ENCODE results near the gene DOCK8.
"Not testable (repeated sequence)": the region's sequence is repeated elsewhere in the genome, so short reads cannot be mapped to it uniquely, and the experiment has no call there.

Gene DOCK8

DNA sequence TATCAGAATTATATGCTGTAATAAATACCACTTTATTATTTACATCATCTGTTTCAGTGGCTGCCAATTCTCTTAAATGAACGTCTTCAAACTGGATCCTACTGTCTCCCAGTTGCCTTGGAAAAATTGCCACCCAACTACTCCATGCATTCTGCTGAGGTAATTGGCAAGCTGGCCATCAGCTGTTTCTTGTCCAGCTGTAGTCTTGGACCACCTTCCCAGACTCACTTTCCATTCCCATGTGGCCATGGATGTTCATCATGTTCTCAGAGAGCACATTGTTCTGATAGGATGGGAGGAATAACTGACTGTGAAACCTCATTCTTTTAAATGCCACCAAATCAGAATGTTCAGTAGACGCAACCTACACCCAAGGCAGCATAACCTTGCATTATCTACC, 157.5 kb downstream of the DOCK8 start:
- DNase-seq = no peak

DNA sequence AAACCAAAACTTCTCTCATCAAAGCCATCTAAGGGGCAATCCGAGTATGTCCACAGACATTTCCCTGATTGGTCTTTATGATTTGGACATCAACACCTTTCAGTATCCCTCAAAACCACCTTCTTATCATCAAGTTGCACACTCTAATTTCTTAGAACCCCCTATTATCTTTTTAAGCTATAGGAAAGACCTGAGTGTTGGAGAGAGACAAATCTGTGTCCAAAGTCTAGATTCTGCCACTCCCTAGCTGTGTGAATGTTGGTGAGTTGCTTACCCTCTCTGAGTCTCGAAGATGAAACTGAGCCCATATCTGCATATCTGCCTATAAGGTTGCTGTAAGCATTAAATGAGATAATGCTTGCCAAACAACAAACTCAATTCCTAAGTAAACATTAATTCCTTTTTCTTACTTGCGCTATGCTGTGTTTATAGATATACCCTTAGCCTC, 159.1 kb downstream of the DOCK8 start:
- DNase-seq = no peak

DNA sequence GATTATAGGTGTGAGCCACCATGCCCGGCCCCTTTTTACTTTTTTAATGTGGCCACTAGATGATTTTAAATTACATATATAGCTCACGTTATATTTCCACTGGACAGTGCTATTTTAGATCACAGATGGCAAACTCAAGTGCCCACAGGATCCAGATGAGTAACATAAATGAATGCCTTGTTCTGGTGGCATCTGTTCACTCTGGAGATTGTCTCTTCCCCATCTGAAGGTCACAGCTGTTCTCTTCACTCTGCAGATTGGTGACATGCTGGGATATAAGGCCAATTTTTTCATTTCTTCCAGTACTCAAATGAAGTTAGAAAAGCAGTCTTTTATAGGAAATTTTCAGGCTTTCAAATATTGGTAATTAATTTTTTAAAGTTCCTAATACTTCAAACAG, 160.1 kb downstream of the DOCK8 start:
- DNase-seq = no peak

DNA sequence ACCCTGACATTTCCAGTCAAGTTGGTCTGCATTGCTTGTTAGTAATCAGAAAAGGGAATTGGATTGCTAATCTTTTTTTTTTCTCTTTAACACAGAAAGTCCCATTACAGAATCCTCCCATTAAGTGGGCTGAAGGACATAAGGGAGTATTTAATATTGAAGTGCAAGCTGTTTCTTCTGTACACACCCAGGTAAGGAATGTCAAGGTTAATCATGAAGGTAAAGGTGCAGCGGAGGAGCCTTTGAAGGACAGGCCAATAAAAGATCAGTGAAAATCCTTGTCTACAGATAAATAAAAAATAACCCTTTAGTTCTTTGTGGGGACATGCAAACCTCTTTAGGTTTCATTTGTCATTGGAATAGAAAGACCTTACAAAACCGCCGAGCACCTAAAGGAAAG, 161.4 kb downstream of the DOCK8 start:
- no peak for DNase-seq

DNA sequence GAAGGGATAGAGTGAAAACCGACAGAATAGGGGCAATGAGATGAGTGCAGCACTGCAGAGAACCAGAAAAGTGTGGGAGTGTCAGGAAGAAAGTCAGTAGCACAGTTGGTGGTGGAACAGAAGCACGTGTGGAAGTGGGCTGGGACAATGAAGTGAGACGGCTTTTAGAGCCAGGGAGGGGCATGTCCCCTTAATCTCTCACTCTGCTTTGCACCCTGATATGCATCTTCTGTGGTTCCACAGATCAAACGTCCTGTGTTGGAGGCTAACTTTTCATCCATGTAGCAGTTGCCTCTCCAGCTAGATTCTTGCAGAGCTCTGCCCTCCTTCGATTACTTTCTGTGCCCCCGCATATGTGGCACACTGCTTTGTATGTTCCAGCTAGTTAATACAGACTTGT, 163.6 kb downstream of the DOCK8 start:
- no peak for DNase-seq

DNA sequence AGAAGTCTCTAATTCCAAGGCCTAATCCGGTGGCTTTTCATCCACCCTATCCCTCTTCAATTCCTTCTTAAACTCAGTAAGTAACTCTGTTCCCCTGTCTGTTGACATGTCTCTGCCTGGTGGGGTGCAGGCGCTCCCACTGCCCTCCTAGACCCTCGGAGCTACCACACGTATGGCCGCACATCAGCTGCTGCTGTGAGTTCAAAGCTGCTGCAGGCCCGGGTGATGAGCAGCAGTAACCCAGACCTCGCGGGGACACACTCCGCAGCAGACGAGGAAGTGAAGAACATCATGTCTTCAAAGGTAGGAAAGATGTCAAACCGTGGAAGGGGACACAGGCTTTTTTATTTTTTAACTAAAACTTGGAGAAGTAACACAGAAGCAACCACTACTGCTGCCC, 167.7 kb downstream of the DOCK8 start:
- no peak for DNase-seq

DNA sequence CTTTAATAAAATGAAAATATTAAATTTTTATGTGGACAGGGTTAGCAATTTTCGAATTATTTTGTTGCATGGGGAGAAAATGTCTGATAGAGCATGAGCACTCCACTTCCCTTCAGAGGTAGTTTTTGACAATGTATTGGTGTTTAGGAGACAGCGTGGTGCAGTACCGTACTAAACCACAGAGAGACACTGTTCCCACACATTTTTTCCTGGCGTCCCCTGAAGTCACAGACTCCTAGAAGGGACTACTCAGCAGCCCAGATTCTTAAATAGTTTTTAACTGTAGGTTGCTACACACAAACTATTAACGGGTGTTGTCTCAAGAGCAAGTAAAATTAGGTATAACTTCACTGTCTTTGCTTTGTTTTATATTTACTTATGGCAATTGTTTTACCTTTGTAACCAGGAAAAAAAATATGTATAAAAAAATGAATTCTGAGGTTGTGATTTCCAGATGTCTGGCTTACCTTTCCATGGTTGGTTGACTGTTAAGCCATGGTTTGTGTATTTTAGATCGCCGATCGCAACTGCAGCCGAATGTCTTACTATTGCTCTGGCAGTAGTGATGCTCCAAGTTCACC, 171.2 kb downstream of the DOCK8 start:
- DNase-seq = no peak

DNA sequence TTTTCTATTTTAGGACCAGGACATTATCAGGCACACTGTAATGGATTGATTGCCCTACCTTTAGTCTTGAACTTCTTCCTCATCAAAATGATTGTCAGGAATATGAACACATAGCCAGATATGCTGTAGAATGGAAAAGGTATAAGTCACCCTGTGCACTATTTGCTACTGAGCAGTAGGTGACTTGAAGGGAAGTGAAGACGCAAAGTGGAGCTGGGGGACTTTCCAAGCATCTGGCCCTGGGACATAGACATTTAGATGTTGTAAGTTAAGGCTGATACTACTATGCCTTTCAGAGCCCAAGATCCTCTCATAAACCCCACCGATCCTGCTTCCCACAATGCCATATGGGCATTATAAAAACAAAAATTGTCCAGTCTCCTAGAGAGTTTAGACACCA, 174.5 kb downstream of the DOCK8 start:
- DNase-seq = no peak

DNA sequence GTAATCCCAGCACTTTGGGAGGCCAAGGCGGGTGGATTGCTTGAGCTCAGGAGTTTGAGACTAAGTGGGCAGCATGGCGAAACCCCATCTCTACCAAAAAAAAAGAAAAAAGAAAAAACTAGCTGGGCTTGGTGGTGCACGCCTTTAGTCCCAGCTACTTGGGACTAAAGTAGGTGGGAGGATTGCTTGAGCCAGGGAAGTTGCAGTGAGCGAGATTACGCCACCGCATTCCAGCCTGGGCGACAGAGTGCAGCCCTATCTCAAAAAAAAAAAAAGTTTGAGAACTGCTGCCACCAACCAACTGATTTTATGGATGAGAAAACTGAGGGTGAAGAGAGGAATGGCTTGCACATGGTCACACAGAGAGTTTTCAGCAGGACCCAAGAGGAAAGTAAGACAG, 175.1 kb downstream of the DOCK8 start:
- no peak for DNase-seq

DNA sequence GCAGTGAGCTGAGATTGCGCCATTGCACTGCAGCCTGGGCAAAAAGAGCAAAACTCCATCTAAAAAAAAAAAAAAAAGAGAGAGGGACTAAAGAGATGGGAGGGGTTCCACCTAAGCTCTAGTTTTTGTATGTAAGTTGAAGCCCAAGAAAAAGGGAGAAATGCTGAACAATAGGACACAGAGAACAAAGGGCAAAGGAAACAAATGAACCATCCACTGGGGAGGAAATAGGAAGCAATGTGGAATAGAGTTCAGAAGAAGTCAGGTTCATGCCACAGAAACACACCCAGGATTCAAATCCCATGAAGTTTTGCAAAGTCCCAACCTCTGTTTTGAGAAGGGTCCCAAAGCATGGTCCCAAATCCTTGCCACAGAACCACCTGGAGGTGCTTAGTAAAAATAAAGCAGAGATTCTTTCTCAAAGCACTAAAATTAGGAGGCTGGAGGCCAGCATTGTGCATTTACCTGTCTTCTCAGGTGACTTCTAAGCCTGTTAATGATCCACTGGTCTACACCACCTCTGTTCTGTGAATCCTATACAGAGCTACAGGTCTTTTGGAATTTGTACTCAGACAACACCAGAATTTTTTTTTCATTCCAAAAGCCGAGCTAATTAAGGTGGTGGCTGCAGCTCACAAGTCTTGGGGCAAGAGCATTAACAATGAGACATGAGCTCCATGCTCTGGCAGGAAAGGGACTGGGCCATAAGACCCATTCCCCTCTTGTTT, 177.6 kb downstream of the DOCK8 start:
- DNase-seq = no peak

DNA sequence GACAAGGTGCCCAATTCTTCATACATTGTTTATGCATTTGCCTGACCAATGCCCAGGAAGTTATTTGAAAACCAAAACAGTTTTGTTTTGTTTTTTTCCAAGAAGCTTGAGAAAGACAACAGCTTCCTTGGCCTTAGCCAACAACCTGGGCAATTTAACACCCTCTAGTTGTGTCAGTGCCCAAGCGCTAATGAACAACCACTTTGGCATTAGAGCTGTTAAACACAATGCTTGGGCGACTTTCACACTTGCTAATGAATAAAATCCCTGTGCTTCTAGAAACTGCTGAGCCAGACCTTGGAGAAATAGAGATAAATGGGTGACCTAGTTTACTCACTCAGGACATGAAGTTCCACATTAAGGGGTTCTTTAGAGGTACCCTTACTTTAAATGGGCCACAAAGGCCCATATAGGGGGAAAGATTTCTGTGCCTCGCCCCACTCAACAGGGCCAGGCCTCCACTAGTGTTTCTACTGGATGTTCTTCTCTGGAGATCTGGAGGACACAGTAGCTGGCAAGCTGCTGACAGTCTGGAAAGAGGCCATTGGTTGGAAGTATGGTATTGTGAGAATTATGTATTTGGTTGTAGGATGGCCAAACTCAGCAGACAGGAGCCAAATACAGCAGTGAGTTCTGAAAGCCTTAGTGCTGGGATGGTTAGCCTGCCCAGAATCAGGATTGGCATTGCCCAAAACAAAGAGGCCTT, 179.8 kb downstream of the DOCK8 start:
- no peak for DNase-seq

DNA sequence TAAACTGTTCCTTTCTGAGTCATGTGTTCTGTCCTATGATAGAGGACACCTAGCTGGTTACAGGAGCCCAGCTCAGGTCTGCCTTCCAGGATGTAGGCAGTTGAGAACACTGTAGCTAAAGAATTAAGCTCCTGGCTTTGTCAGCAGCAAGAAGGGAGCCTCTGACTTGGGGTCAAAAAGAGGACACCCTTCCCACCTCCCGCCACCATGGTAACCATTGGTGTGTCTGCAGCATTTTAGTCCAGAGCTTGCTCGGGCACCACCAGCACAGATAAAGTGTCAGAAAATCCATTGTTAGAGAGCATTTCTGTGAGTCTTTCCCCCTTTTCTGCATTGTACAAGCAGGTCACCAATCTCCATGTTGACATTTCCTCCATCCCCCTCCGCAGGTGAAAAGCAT, 181.7 kb downstream of the DOCK8 start:
- no peak for DNase-seq

DNA sequence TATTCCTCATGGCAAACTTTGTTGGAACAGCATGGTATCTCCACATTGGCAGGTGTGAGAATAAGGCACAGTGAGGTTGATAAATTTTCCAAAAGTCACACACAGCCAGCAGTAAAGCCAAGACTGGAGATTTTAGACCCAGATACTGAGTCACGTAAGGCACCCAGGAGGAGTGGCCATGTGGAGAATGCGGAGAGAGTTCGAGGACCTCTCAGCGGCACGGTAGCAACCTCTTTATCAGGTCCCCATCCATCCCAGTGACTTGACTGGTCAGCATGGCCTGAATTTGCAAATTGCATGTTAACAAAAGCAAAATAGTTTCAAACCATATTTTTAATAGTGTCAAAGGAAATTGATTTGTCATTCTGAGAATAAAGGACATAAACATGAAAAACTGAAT, 183.4 kb downstream of the DOCK8 start:
- DNase-seq = no peak

DNA sequence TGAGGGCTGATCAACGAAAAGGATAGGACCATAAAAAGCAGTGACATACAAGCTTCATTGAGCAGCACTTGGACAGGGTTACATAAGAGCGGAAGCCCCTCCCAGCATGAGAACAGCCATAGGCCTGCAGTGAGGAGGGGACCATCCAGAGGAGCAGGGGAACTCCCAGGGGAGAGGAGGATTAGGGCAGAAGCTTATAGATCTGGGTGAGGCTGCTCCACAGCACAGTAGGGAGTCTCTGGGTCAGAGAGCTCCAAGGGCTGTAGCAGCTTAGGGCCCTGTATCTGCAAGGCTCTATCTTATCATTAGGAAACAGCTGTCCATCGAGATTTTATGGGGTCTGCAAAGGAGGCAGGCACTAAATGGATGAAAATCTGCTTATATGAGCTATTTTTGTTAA, 186.6 kb downstream of the DOCK8 start:
- no peak for DNase-seq

DNA sequence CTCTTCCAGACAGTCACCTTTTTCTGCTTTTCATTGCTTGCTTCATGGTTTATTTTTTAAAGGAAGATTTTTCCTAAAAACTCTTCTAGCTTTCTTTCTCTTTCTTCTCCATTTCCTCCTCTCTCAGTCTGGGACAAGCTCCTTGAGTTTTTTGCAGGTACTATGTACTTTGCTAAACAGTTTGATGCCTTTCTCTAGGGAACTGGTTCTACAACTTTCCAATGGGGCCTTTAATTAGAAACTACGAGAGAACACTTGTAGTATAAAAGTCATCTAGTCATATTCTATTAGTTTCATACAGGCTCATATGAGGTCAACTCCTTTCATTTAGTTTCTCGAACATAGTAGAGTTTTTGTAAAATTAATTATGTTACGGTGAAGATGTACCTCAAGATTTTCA, 189.6 kb downstream of the DOCK8 start:
- DNase-seq = no peak

DNA sequence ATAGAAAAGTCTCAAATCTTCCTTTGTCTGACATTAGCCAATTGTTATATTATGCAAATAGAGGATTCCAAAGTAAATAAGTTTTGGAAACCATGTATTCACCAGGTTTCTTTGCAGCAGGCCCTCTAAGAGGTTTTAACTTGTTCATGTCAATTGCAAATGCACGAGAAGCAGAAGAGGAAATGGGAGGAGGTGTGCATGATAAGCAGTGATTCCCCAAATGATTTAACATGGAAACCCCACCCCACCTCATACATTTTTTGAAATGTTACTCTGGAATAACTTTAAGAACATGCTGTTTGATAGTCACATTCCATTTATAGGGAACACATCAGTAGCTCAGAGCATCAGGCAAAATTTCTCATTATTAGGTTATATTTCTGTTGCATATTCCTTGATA, 190.7 kb downstream of the DOCK8 start:
- DNase-seq = no peak

DNA sequence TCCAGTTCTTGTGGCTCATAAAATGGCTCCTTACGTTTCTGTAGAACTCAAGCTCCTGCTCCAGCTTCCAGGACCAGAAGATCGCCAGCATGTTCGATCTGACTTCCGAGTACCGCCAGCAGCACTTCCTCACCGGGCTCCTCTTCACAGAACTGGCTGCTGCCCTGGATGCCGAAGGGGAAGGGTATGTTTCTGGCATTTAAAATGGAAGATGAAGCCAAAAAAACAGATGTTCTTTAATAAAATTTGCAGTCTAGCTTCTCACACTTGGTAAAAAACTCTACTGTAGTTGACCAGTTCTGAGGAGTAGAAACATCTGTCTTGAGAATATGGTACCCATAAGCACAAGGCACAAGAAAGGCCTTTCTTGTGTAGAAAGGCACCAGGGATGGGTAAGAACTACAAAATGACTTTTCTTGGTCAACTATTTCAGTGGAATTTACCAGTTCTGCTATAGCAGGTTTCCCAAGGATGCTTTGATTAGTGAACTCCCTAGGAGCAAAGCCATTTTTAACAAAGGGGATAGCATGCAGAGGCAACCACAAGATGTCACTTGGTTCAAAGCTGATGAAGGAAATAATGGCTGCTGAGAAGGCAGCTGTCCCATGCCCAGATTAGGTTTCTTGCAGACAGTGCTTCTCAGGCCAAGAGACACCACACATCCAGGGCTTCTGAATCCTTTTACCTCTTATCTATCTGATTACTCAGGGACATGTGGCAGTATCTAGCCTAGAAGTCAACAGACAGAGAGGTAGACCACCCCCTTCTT, 192.4 kb downstream of the DOCK8 start:
- DNase-seq = no peak

DNA sequence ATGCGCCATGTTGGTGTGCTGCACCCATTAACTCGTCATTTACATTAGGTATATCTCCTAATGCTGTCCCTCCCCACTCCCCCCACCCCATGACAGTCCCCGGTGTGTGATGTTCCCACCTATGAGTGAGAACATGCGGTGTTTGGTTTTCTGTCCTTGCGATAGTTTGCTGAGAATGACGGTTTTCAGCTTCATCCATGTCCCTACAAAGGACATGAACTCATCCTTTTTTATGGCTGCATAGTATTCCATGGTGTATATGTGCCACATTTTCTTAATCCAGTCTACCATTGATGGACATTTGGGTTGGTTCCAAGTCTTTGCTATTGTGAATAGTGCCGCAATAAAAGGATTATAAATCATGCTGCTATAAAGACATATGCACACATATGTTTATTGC, 195.0 kb downstream of the DOCK8 start:
- DNase-seq = not testable (repeated sequence)

DNA sequence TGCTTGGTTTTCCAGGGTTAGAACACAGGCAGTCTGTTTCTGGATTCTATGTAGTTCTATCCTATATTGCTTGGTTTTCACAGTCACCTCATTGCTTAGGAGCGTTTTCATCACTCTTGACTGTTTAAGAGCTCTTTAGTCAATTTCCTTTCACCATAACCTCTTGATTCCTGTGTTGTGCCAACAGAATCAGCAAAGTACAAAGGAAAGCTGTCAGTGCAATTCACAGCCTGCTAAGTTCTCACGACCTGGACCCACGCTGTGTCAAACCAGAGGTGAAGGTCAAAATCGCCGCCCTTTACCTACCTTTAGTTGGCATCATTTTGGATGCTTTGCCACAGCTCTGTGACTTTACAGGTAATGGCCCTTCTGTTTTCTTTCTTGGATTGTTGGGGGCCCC, 199.9 kb downstream of the DOCK8 start:
- DNase-seq = no peak

DNA sequence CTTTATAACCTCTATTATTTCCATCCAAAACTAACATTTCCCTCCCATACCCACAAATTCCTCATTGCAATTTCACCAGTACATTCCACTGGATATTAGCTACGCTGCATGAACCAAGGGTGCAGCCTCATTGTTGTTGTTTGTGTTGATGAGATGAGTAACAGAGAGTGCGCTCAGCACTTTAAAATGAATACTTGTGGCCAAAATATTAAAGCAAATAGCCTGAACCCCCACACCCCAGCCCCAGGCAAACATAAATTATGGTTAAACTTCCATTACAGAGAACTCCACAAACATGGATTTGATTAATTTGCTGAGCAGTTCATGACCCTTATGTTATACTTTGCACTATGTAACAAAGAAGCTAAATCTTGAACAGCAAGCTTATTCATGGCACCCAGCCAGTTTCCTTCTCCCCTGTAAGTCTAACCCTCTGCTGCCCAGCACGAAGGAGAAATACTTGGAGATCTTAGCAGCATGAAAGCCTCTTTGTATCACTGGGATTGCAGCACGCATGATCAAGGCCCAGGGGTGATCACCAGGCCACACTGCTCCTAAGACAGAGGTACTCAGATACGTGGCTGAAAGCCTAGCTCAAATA, 205.0 kb downstream of the DOCK8 start:
- DNase-seq = no peak

DNA sequence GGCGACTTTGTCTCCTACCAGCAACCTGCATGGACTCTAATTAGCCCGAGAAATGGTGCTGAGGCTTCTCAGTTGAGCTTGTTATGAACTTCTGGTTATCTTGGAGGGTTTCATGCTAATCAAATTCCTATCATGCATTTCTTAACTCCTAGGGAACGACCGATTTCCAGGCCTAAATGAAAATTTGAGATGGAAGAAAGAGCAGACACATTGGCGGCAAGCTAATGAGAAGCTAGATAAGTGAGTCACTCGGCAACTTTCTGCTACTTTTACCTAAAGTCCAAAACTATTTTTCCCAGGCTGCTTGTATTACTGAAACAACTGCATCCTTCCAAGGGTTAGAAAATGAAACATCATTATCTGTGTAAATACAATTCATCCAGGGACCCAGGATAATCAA, 207.2 kb downstream of the DOCK8 start:
- no peak for DNase-seq

DNA sequence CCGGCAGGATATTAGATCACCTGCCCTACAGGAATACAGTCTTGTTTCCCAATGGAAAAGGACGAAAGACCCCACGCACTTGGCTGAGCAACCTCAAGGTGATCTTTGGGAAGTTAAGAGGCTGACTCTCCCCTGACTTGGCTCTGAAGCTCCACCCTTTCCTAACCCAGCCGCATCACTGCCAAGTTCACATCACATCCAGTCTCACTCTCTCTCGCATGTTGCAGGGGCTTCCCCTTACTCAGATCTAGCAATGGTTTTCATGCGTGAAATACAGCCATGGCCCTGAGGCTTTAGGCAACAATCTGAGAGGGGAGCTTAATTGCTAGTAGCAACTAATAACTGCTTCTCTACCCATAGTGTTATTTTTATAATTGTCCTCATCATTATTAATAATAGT, 211.6 kb downstream of the DOCK8 start:
- DNase-seq = no peak

DNA sequence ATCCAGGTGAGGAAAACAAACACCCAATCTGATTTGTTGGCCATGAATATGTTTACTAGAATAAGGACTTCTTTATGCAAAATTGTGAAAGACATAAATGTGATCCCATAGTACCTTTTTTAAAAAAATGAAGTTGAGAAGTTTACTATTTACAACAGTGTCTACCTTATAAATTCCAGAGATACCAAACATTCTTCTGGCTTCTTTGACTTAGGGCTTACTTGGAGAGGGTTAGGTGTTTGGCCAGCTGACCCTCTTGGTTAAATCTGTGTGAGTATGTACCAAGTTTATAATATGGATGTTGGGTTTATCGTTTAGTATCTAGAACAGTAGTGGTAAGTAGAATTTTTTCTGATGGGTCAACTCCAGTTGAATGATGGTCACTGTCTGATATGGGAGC, 212.3 kb downstream of the DOCK8 start:
- no peak for DNase-seq

All from activated CD4-positive, CD25-positive, alpha-beta regulatory T cell treated with anti-CD3 and anti-CD28 coated beads, Interleukin-2, amount 50 U/mL, for 72 hours (primary cell).